Central memory CD8-positive, alpha-beta T cell (primary cell): Measurements from ENCODE around the gene PCSK2.

ENCODE experiments used
- ATAC-seq: fragments of 150-1000 bp; cut with Tn5 transposase; replicated peaks from 2 replicates; pipeline ENCODE4 v1.10.0; 2022; ENCODE audit warnings: mild to moderate bottlenecking, moderate FRiP score, moderate number of reproducible peaks; ENCODE audit not compliant: poor library complexity, severe bottlenecking; ENCODE audit errors: extremely low read depth
- DNase-seq, 2 donors: peaks; one replicate each; pipeline ENCODE4 v3.0.0; 2021; ENCODE audit warnings: low spot score in 2 of 2
- H3K27ac Mint-ChIP-seq: one replicate; pipeline ENCODE4 v1.8.0; 2022; ENCODE audit warnings: low read depth, mild to moderate bottlenecking, moderate library complexity, mixed read lengths
- H3K27me3 Mint-ChIP-seq: one replicate; pipeline ENCODE4 v1.8.0; 2022; ENCODE audit warnings: mixed read lengths
- H3K36me3 Mint-ChIP-seq: one replicate; pipeline ENCODE4 v1.8.0; 2022; ENCODE audit warnings: mild to moderate bottlenecking, moderate library complexity, mixed read lengths; ENCODE audit not compliant: insufficient read depth
- H3K4me1 Mint-ChIP-seq: one replicate; pipeline ENCODE4 v1.8.0; 2022; ENCODE audit warnings: mixed read lengths
- H3K4me3 Mint-ChIP-seq: one replicate; pipeline ENCODE4 v1.8.0; 2022; ENCODE audit warnings: mild to moderate bottlenecking, moderate library complexity, mixed read lengths
- H3K9me3 Mint-ChIP-seq: one replicate; pipeline ENCODE4 v1.8.0; 2022; ENCODE audit warnings: mixed read lengths

PCSK2 gene

GRCh38 chr20:17364681-17365080, 137.8 kb downstream of the PCSK2 start:
- no peak for ATAC-seq
- Mint-ChIP-seq H3K9me3 (peaks cover 6% of the 10 kb centered on the region), H3K27me3 (peaks cover 4% of the 10 kb centered on the region), H3K4me1 (no peaks in the 10 kb centered on the region), H3K27ac (no peak overlapping the region), H3K4me3 (no peak overlapping the region), H3K36me3 (no peaks in the 10 kb centered on the region)
- DNase-seq = no peak

GRCh38 chr20:17365831-17366230, 139.0 kb downstream of the PCSK2 start:
- no peak for ATAC-seq
- Mint-ChIP-seq H3K27ac (no peak overlapping the region), H3K36me3 (no peaks in the 10 kb centered on the region)

GRCh38 chr20:17369506-17369905, 142.7 kb downstream of the PCSK2 start:
- Mint-ChIP-seq H3K27ac (no peak overlapping the region), H3K27me3 (peaks cover 20% of the 10 kb centered on the region), H3K9me3 (no peaks in the 10 kb centered on the region), H3K36me3 (no peaks in the 10 kb centered on the region), H3K4me1 (no peaks in the 10 kb centered on the region), H3K4me3 (no peak overlapping the region)
- DNase-seq = no peak
- ATAC-seq = no peak

More at GRCh38 chr20:17365831-17366230, 139.0 kb downstream of the PCSK2 start:
- H3K4me1 Mint-ChIP-seq = no peaks in the 10 kb centered on the region
- peaks cover 6% of the 10 kb centered on the region for H3K9me3 Mint-ChIP-seq
- peaks cover 15% of the 10 kb centered on the region for H3K27me3 Mint-ChIP-seq
- no peak for DNase-seq
- no peak overlapping the region for H3K4me3 Mint-ChIP-seq

GRCh38 chr20:17372806-17373440, 146.1 kb downstream of the PCSK2 start:
- Mint-ChIP-seq H3K9me3 (no peaks in the 10 kb centered on the region), H3K4me3 (no peak overlapping the region), H3K27me3 (peaks cover 20% of the 10 kb centered on the region), H3K36me3 (no peaks in the 10 kb centered on the region), H3K27ac (no peak overlapping the region), H3K4me1 (no peaks in the 10 kb centered on the region)
- ATAC-seq (no peak), DNase-seq (no peak)

- H3K4me1 Mint-ChIP-seq = no peaks in the 10 kb centered on the region
Measured at GRCh38 chr20:17374086-17374485, 147.2 kb downstream of the PCSK2 start.

GRCh38 chr20:17376031-17376430, 149.2 kb downstream of the PCSK2 start:
- H3K27me3 Mint-ChIP-seq = peaks cover 3% of the 10 kb centered on the region
- DNase-seq (no peak), ATAC-seq (no peak)
- H3K4me3 Mint-ChIP-seq = no peak overlapping the region
- H3K36me3 Mint-ChIP-seq = peaks cover 2% of the 10 kb centered on the region
- H3K9me3 Mint-ChIP-seq = no peaks in the 10 kb centered on the region
- no peaks in the 10 kb centered on the region for H3K4me1 Mint-ChIP-seq
- H3K27ac Mint-ChIP-seq = no peak overlapping the region

More at GRCh38 chr20:17374086-17374485, 147.2 kb downstream of the PCSK2 start:
- Mint-ChIP-seq H3K9me3 (no peaks in the 10 kb centered on the region), H3K36me3 (peaks cover under 1% of the 10 kb centered on the region), H3K4me3 (no peak overlapping the region), H3K27me3 (peaks cover 20% of the 10 kb centered on the region), H3K27ac (no peak overlapping the region)
- DNase-seq = no peak
- no peak for ATAC-seq

GRCh38 chr20:17377231-17377630, 150.4 kb downstream of the PCSK2 start:
- no peak overlapping the region for H3K27ac Mint-ChIP-seq
- no peak for ATAC-seq

GRCh38 chr20:17379651-17380050, 152.8 kb downstream of the PCSK2 start:
- Mint-ChIP-seq H3K4me1 (no peaks in the 10 kb centered on the region), H3K36me3 (peaks cover 2% of the 10 kb centered on the region), H3K4me3 (no peak overlapping the region), H3K27ac (no peak overlapping the region), H3K9me3 (no peaks in the 10 kb centered on the region), H3K27me3 (peaks cover 16% of the 10 kb centered on the region)
- ATAC-seq (no peak), DNase-seq (no peak)

More at GRCh38 chr20:17377231-17377630, 150.4 kb downstream of the PCSK2 start:
- Mint-ChIP-seq H3K4me3 (no peak overlapping the region), H3K27me3 (peaks cover 3% of the 10 kb centered on the region), H3K9me3 (no peaks in the 10 kb centered on the region), H3K4me1 (no peaks in the 10 kb centered on the region), H3K36me3 (peaks cover 2% of the 10 kb centered on the region)
- DNase-seq = no peak

GRCh38 chr20:17380801-17381200, 154.0 kb downstream of the PCSK2 start:
- peaks cover 24% of the 10 kb centered on the region for H3K27me3 Mint-ChIP-seq
- no peak overlapping the region for H3K4me3 Mint-ChIP-seq
- H3K4me1 Mint-ChIP-seq = no peaks in the 10 kb centered on the region
- no peaks in the 10 kb centered on the region for H3K9me3 Mint-ChIP-seq
- H3K36me3 Mint-ChIP-seq = peaks cover 2% of the 10 kb centered on the region
- DNase-seq = no peak
- H3K27ac Mint-ChIP-seq = no peak overlapping the region
- no peak for ATAC-seq

GRCh38 chr20:17381724-17382123, 154.9 kb downstream of the PCSK2 start:
- Mint-ChIP-seq H3K36me3 (peaks cover 2% of the 10 kb centered on the region), H3K27ac (no peak overlapping the region), H3K4me1 (no peaks in the 10 kb centered on the region), H3K27me3 (peaks cover 28% of the 10 kb centered on the region), H3K4me3 (no peak overlapping the region), H3K9me3 (no peaks in the 10 kb centered on the region)
- ATAC-seq (no peak), DNase-seq (no peak)

- no peaks in the 10 kb centered on the region for H3K36me3 Mint-ChIP-seq
- H3K4me3 Mint-ChIP-seq = no peak overlapping the region
- peaks cover 48% of the 10 kb centered on the region for H3K27me3 Mint-ChIP-seq
- no peaks in the 10 kb centered on the region for H3K4me1 Mint-ChIP-seq
- DNase-seq (no peak), ATAC-seq (no peak)
- no peaks in the 10 kb centered on the region for H3K9me3 Mint-ChIP-seq
- no peak overlapping the region for H3K27ac Mint-ChIP-seq
Measured at GRCh38 chr20:17385798-17386197, 159.0 kb downstream of the PCSK2 start.

GRCh38 chr20:17390655-17391054, 163.8 kb downstream of the PCSK2 start:
- peaks cover 5% of the 10 kb centered on the region for H3K9me3 Mint-ChIP-seq
- H3K27ac Mint-ChIP-seq = no peak overlapping the region

GRCh38 chr20:17391127-17391771, 164.4 kb downstream of the PCSK2 start:
- no peak for ATAC-seq
- no peak overlapping the region for H3K4me3 Mint-ChIP-seq
- H3K36me3 Mint-ChIP-seq = no peaks in the 10 kb centered on the region

More at GRCh38 chr20:17390655-17391054, 163.8 kb downstream of the PCSK2 start:
- Mint-ChIP-seq H3K27me3 (peaks cover 36% of the 10 kb centered on the region), H3K4me1 (no peaks in the 10 kb centered on the region), H3K36me3 (no peaks in the 10 kb centered on the region), H3K4me3 (no peak overlapping the region)
- ATAC-seq (no peak), DNase-seq (no peak)

More at GRCh38 chr20:17391127-17391771, 164.4 kb downstream of the PCSK2 start:
- no peak for DNase-seq
- H3K27ac Mint-ChIP-seq = no peak overlapping the region
- no peaks in the 10 kb centered on the region for H3K4me1 Mint-ChIP-seq
- peaks cover 5% of the 10 kb centered on the region for H3K9me3 Mint-ChIP-seq
- peaks cover 31% of the 10 kb centered on the region for H3K27me3 Mint-ChIP-seq
